Measurements from ENCODE around the gene RNU11. TPM values are rescaled to one million over a fixed set of nuclear protein-coding genes. Genes with fewer than 3 reads are reported as not detected.

The RNU11 gene
- total and polyA plus RNA-seq, 7 donors = not detected

GRCh38 chr1:28604962-28605361 is 43.4 kb upstream of the RNU11 start:
- no peak overlapping the region for H3K27ac ChIP-seq
- peaks cover 13% of the 10 kb centered on the region for H3K4me1 ChIP-seq
- ATAC-seq (no peak), DNase-seq (no peak)
- intact Hi-C loops (cut with DNase I) = loop anchor here (5.0 kb wide), 3 partner anchors 88 to 248 kb away; no protein-coding TSS in a partner anchor
- H3K4me3 ChIP-seq = no peak overlapping the region
- WGBS, 3 donors = 79 to 88% (median 83%) methylated on average over 6 of the region's 6 CpGs
- TF ChIP-seq CTCF (IDR thresholded peaks at IDR 0.05) = no peak
- H3K27me3 ChIP-seq (ENCODE audit: insufficient read depth in 3 of 3, low read length in 2 of 3) = no peaks in the 10 kb centered on the region
- H3K9me3 ChIP-seq = no peaks in the 10 kb centered on the region
- peaks cover 5 to 76% of the 10 kb centered on the region in 2 donors for H3K36me3 ChIP-seq (ENCODE audit: insufficient read depth in 1 of 2, low read depth in 1 of 2)

- 76 to 90% (median 77%) methylated on average over 2 of the region's 2 CpGs for WGBS, 3 donors
- H3K27me3 ChIP-seq (ENCODE audit: insufficient read depth in 3 of 3, low read length in 2 of 3) = no peaks in the 10 kb centered on the region
- no peaks in the 10 kb centered on the region for H3K9me3 ChIP-seq
- intact Hi-C loops (cut with DNase I) = no loop called here
- H3K4me1 ChIP-seq = peaks cover 8% of the 10 kb centered on the region
- no peak overlapping the region for H3K4me3 ChIP-seq
- H3K36me3 ChIP-seq (ENCODE audit: insufficient read depth in 1 of 2, low read depth in 1 of 2) = peaks cover 7 to 89% of the 10 kb centered on the region in 2 donors
- ATAC-seq (no peak), DNase-seq (no peak)
- H3K27ac ChIP-seq = no peak overlapping the region
- no peak for TF ChIP-seq CTCF (IDR thresholded peaks at IDR 0.05)
These were observed 41.6 kb upstream of the RNU11 start for GRCh38 chr1:28606771-28607170.

- WGBS, 3 donors = 93 to 94% (median 93%) methylated on average over 5 of the region's 5 CpGs
- TF ChIP-seq CTCF (IDR thresholded peaks at IDR 0.05) = no peak
- DNase-seq = no peak
- Histone ChIP-seq H3K27ac (no peak overlapping the region), H3K4me3 (no peak overlapping the region), H3K36me3 (ENCODE audit: insufficient read depth in 1 of 2, low read depth in 1 of 2) (peaks cover 2 to 100% of the 10 kb centered on the region in 2 donors), H3K4me1 (no peaks in the 10 kb centered on the region), H3K27me3 (ENCODE audit: insufficient read depth in 3 of 3, low read length in 2 of 3) (no peaks in the 10 kb centered on the region), H3K9me3 (no peaks in the 10 kb centered on the region)
- intact Hi-C loops (cut with DNase I) = no loop called here
- no peak for ATAC-seq
These were observed 35.2 kb upstream of the RNU11 start for GRCh38 chr1:28613175-28613574.

- DNase-seq = no peak
- WGBS, 3 donors = 95 to 97% (median 96%) methylated on average over 1 of the region's 1 CpG
- intact Hi-C loops (cut with DNase I) = no loop called here
These were observed 16.7 kb upstream of the RNU11 start for GRCh38 chr1:28631713-28632112.

More at GRCh38 chr1:28631713-28632112, 16.7 kb upstream of the RNU11 start:
- no peaks in the 10 kb centered on the region for H3K4me1 ChIP-seq
- H3K27me3 ChIP-seq (ENCODE audit: insufficient read depth in 3 of 3, low read length in 2 of 3) = no peaks in the 10 kb centered on the region
- no peak overlapping the region for H3K4me3 ChIP-seq
- peaks cover 0 to 9% of the 10 kb centered on the region in 2 donors for H3K36me3 ChIP-seq (ENCODE audit: insufficient read depth in 1 of 2, low read depth in 1 of 2)
- H3K9me3 ChIP-seq = no peaks in the 10 kb centered on the region
- no peak for TF ChIP-seq CTCF (IDR thresholded peaks at IDR 0.05)
- ATAC-seq = no peak
- H3K27ac ChIP-seq = no peak overlapping the region

All from psoas muscle (tissue), 8 donors.